Stimulated activated CD8-positive, alpha-beta memory T cell treated with anti-CD3 and anti-CD28 coated beads, Interleukin-12 subunit alpha, Interleukin-12 subunit beta, amount 100 ng/mL, for 24 hours (primary cell): ENCODE data around the gene TMEM108.

Experiments used
- DNase-seq: peaks from one replicate; pipeline ENCODE4 v3.0.0-alpha.2; 2020; ENCODE audit errors: extremely low read depth

The TMEM108 gene

GRCh38 chr3:133227813-133228212, 189.6 kb downstream of the TMEM108 start:
- DNase-seq, result no peak

DNA sequence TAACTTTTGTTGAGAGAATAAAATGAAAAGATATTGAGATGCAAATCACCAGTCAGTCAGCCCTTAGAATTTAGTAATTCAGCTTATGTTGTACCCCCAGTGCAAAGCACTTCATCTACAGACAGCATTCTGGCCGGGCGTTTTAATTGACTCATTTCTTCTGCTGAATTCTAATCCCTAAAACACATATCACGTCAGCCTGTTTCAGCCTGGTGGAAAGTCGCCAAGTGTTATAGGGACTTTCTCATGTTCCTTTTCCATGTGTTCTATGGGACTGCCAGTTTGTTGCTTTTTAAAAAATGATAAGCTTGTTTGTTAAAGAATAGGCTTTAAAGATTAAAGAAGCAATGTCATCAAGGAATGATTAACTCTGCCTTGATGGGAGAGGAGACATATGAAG, 192.0 kb downstream of the TMEM108 start:
- DNase-seq, result no peak

DNA sequence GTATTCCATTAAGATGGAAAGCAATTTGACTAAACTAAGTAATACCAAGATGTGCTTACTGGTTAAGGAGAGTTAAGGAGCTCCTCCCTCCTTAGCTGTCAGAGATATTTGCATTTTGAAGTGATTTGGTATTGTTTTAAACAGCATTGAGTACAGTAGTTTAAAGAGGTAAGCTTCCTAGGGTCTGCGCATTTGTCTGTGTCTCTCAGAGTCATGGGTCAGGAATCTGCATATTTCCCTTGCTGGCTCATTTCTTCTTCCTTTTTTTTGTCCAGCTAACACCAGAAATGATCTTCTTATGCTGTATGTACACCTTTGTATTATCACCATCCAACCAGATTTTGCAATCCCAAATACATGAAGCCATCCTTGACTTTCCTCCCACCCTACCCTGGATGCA, 198.7 kb downstream of the TMEM108 start:
- DNase-seq, result no peak

- no peak for DNase-seq
These were observed 199.2 kb downstream of the TMEM108 start for GRCh38 chr3:133237380-133237779.

DNA sequence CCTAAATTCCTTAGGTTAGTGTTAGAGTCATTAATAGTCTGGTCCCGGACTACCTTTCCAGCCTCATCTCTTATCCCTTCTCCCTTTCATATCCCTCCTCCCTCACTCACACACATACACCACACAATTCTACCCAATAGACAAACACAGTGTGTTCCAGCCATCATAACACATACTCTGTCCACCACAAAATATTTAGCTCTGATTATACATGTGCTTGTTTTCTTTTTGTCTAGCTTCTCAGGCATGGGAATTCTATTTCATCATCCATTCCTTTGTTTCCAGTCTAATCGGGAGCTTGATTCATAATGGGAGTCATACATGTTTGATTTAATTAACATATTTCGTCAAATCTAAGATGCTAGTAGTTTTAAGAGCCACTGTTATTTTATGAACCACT, 199.8 kb downstream of the TMEM108 start:
- no peak for DNase-seq

GRCh38 chr3:133246119-133246518, 207.9 kb downstream of the TMEM108 start:
- DNase-seq, result no peak

DNA sequence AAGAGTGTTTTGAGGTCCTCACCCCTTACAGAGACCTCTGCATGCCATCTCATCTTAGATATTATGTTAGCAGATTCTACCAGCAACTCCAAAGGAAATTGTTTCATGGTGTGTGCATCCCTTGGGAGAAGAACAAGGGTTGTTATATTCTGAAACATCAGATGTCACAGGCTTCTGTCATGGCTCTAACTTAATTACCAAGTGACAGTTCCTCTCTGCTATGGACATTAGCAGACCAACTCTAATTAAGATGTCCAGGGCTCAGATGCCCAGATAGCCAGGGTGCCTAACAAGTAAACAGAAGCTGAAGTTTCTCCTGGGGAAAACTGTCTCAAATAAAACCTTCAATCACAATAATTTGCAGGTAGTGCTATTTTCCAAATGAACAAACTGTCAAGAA, 208.6 kb downstream of the TMEM108 start:
- DNase-seq, result no peak

GRCh38 chr3:133248389-133248788, 210.2 kb downstream of the TMEM108 start:
- no peak for DNase-seq

DNA sequence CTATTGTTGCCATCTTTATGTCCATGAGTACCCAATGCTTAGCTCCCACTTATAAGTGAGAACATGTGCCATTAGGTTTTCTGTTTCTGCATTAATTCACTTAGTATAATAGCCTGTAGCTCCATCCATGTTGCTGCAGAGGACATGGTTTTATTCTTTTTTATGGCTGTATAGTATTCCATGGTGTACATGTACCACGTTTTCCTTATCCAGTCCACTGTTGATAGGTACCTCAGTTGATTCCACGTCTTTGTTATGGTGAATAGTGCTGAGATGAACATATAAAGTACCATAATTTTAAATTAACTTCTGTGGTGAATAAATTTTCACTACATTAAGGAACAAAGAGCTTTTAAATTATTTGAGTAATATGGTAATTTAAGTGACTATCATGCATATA, 211.3 kb downstream of the TMEM108 start:
- DNase-seq, result no peak

GRCh38 chr3:133254151-133254550, 216.0 kb downstream of the TMEM108 start:
- no peak for DNase-seq

GRCh38 chr3:133254716-133255115, 216.5 kb downstream of the TMEM108 start:
- no peak for DNase-seq

DNA sequence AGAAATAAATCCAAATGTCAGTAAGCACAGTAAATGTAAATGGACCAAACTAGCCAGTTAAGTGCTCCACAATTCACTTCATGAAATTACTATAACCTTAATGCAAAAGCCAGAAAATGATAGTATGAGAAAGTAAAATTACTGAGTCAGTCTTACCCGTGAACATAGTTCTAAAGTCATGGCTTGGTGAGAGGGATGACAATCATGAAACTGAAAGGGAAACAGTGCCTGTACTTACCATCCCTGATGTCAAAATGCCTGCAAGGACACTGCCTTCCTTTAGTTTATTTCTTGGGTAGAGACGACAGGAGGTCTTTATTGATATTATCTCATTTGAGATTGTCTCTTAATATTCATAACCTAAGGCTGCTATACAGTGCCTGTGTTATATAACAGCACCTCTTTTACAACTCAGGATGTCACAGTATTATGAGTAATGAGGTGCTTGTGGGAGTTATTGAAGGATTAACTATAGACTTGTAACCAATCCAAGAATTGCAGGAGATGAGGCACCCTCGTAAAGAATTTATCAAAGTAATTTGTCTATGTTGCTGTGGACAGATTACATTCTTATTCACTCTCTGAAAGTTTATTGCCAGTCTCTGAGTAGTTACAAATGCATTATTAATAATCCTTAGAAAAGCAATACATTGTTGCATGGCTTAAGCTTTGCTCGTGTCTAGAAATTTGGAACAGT, 218.7 kb downstream of the TMEM108 start:
- no peak for DNase-seq

DNA sequence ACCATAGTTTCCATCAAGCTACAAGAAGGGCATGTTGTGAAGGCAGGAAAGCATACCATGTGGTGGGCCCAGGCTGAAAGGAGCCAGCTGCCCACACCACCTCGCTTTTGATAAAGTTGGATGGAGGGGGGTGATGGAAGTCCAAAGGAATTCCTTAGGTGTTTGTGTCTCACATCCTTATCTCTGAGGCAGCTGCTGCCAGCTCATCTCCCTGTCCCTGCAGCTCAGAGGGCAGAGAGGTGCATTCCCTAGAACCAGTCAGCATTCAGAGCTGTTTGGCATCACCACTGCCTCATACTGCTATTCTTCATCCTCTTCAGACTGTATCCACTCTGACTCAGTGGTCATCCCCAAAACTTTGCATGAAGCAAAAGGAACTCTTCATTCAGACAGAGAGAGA, 220.2 kb downstream of the TMEM108 start:
- DNase-seq, result no peak

DNA sequence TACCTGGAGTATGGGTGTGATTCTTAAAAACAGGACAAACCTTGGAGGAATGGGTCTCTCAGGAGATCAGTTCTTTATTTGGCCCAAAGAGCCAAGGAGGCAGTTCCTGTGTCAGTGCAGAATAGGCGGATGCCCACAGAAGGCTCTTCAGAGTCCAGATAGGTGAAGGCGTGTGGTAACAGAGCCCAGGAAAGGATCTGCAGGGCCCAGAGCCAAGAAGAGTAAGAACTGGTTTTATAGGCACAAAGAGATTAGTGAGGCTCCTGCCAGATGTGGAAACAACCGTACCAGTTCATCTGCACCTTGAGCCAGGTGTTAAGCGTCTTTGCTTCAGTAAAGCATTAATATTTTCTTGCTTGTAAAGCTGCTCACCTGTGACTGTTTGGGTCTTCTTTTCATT, 221.6 kb downstream of the TMEM108 start:
- DNase-seq, result no peak

GRCh38 chr3:133262333-133262732, 224.1 kb downstream of the TMEM108 start:
- DNase-seq, result no peak

DNA sequence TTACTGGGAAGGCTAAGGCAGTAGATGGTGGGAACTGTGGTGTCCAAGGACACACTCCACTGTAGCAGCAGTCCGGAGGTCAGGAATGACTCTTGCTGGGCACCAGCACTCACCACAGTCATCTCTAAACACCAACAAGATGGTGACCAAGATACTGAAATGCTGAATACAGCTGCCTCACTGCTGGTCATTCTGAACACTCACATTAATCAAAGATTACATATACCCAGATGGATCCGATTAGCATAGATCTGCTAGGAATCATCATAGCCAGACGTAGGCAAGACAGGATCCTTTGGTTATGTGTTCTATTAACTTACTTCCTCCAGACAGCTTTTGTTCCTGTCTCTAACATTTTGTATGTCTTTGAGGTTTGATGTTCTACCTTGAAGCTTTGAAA, 226.7 kb downstream of the TMEM108 start:
- DNase-seq, result no peak

DNA sequence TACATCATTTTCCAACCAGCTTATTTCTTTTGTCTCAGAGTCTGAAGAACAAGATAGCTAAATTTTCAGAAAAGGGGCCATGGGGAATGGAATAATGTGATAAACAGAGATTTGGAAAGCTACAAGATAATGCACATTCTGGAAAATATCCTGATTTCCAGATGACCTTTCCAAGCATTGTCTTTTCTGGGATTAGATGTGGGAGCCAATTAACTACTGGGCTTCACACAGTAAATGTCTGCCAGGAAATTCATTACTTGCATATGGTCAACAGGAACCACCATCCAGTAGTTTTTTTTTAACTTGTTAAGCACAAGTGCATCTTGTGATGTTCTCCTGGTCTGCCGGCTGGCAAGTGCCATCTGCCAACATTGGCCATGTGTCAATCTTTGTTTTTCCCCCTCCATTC, 230.5 kb downstream of the TMEM108 start:
- DNase-seq, result no peak

GRCh38 chr3:133269393-133269792, 231.2 kb downstream of the TMEM108 start:
- DNase-seq, result no peak

- DNase-seq, result no peak
These were observed 232.4 kb downstream of the TMEM108 start for GRCh38 chr3:133270631-133271030.

- DNase-seq, result no peak
These were observed 232.9 kb downstream of the TMEM108 start for GRCh38 chr3:133271042-133271441.

GRCh38 chr3:133271539-133271938, 233.3 kb downstream of the TMEM108 start:
- no peak for DNase-seq

DNA sequence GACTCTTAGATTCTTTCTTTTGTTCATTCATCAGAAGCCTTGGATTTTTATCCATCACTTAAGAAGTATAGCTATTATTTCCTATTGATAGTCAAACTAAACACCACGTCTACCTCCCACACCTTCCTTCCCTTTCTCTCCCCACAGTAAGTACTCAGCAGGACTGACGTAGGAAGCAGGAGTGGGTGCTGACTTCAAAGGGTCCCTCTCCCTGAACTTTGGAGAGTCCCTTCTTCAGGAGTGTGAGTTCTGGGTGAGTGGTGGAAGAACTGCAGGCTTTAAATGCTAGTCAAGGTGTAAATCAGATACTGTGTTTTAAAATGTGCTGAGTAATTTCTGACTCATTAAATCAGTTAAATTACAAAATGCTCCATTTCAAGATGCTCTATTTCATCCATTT, 235.2 kb downstream of the TMEM108 start:
- DNase-seq, result no peak

- DNase-seq, result no peak
These were observed 236.3 kb downstream of the TMEM108 start for GRCh38 chr3:133274477-133274876.

DNA sequence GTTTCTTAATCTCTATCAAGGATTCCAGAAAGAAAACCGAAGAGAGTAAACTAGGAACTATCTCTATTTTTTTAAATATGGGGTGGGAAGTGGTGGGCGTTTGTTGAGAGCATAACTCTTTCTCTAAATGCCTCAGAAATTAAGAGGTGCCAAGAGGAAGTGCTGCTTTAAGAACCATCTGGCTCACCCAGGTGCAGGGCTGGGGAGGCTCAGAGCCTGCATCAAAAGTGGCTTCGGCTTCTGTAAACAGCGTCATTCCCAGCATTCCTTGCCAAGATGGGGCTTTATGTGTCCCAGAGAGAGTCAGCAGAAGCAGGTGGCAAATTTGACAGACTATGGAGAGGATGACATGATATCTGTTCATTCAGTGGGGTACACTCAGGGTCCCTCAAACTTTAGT, 238.4 kb downstream of the TMEM108 start:
- DNase-seq, result no peak
